K562 (cell line): ENCODE data around the gene RXRB. TPM values are rescaled to one million over a fixed set of nuclear protein-coding genes. Genes with fewer than 3 reads are reported as not detected.

ENCODE experiments used
- AFF4 ChIP-seq: sonication (generic); formaldehyde crosslinking; IDR thresholded peaks from 2 replicates; pipeline ENCODE4 v1.8.0; 2023; ENCODE audit warnings: mild to moderate bottlenecking, missing genetic modification reagents
- ARID1B ChIP-seq: fragments of 450-650 bp; IDR thresholded peaks from 2 replicates; pipeline ENCODE4 v1.6.1; 2016; ENCODE audit warnings: antibody characterized with exemption, mild to moderate bottlenecking, inconsistent platforms
- ARID3B ChIP-seq: fragments of 250-450 bp; sonication (Bioruptor Pico); IDR thresholded peaks from 2 replicates; pipeline ENCODE4 v1.4.0; 2020; ENCODE audit warnings: borderline replicate concordance
- BRF1 ChIP-seq: IDR thresholded peaks from 3 replicates; pipeline ENCODE4 v1.6.1; 2011; ENCODE audit warnings: borderline replicate concordance, mild to moderate bottlenecking; ENCODE audit not compliant: insufficient read length; ENCODE audit errors: extremely low read depth
- E2F6 ChIP-seq, 2 experiments: IDR thresholded peaks; 2 replicates each; pipeline ENCODE4 v1.6.1; 2011; ENCODE audit warnings: borderline replicate concordance in 1 of 2, control low read depth in 1 of 2, low read depth in 1 of 2, low read length in 1 of 2, mild to moderate bottlenecking in 1 of 2, mixed read lengths in 1 of 2, moderate library complexity in 1 of 2; ENCODE audit not compliant: insufficient read depth in 1 of 2, insufficient read length in 1 of 2, poor library complexity in 1 of 2, severe bottlenecking in 1 of 2; ENCODE audit errors: extremely low read depth in 1 of 2
- E4F1 ChIP-seq: fragments of 250-450 bp; sonication (Bioruptor Pico); IDR thresholded peaks from 2 replicates; pipeline ENCODE4 v1.5.0; 2021; ENCODE audit warnings: mild to moderate bottlenecking, borderline replicate concordance
- FOXA1 ChIP-seq: fragments of 450-650 bp; IDR thresholded peaks from 2 replicates; pipeline ENCODE4 v1.6.1; 2016; ENCODE audit warnings: mild to moderate bottlenecking, borderline replicate concordance
- GABPA ChIP-seq: fragments of 200-800 bp; sonication (Bioruptor generic); conservative IDR thresholded peaks from 2 replicates; pipeline ENCODE4 v1.6.1; 2016; ENCODE audit warnings: low read depth, missing genetic modification characterization, missing compliant biosample characterization
- GTF2E2 ChIP-seq: fragments of 200-800 bp; sonication (Bioruptor generic); IDR thresholded peaks from 2 replicates; pipeline ENCODE4 v1.6.1; 2016; ENCODE audit warnings: missing genetic modification characterization, missing compliant biosample characterization
- ILK ChIP-seq: fragments of 450-650 bp; IDR thresholded peaks from 2 replicates; pipeline ENCODE4 v1.6.1; 2016; ENCODE audit warnings: missing genetic modification characterization, low read depth, mild to moderate bottlenecking, missing compliant biosample characterization, moderate library complexity, borderline replicate concordance
- MTA2 ChIP-seq: fragments of 450-650 bp; IDR thresholded peaks from 2 replicates; pipeline ENCODE4 v1.6.1; 2016; ENCODE audit warnings: low read depth
- RBM22 ChIP-seq: fragments of 200-400 bp; formaldehyde crosslinking; IDR thresholded peaks from 2 replicates; pipeline ENCODE4 v1.6.1; 2018; ENCODE audit warnings: low read length, low read depth; ENCODE audit not compliant: poor library complexity, severe bottlenecking
- SMC3 ChIP-seq: conservative IDR thresholded peaks from 2 replicates; pipeline ENCODE4 v1.6.1; 2011; ENCODE audit warnings: low read depth, low read length, improper control_type of control experiment; ENCODE audit not compliant: insufficient read depth
- STAT5A ChIP-seq: IDR thresholded peaks from 2 replicates; pipeline ENCODE4 v1.6.1; 2012; ENCODE audit warnings: low read length, inconsistent platforms, borderline replicate concordance
- U2AF2 ChIP-seq: fragments of 200-400 bp; formaldehyde crosslinking; optimal IDR thresholded peaks from 2 replicates; pipeline ENCODE3; 2017; ENCODE audit warnings: low read depth, mild to moderate bottlenecking, low read length
- ZNF134 ChIP-seq: fragments of 250-450 bp; sonication (Bioruptor Pico); conservative IDR thresholded peaks from 2 replicates; pipeline ENCODE4 v1.4.0; 2020
- ZNF143 ChIP-seq: sonication (generic); formaldehyde crosslinking; IDR thresholded peaks from 2 replicates; pipeline ENCODE4 v1.9.0; 2022; ENCODE audit warnings: mild to moderate bottlenecking, missing genetic modification reagents
- ZNF24 ChIP-seq: fragments of 450-650 bp; IDR thresholded peaks from 2 replicates; pipeline ENCODE4 v1.6.1; 2016
- polyA plus RNA-seq, 8 experiments: library from polyadenylated mRNA; depleted of rRNA in 4 of 8; stranded (reverse) in 5 of 8; unstranded in 3 of 8; fragments of >200 nt; fragmentation: Nextera tagmentation in 2 of 8; fragmentation: Illumina TruSeq in 1 of 8; extraction: Ambion mirVana in 2 of 8; extraction: Trizol in 1 of 8; gene quantifications; 2 replicates each; pipeline versions ENCODE4 v1.2.1 to v1.2.3, GENCODE V29; 2011 to 2014; ENCODE audit warnings: inconsistent platforms in 1 of 8, missing spikeins in 1 of 8
- total RNA-seq, 7 experiments: library from RNA; depleted of rRNA in 6 of 7; stranded (reverse); fragments of >200 nt in 6 of 7; fragmentation: Illumina TruSeq in 2 of 7; extraction: Trizol in 2 of 7; gene quantifications; 2 replicates each; pipeline versions ENCODE4 v1.2.1 to v1.2.3, GENCODE V29; 2011 to 2021; ENCODE audit warnings: low replicate concordance in 1 of 7

The RXRB gene
- total and polyA plus RNA-seq, 9 of the 15 experiments (the other 6 are each of a cell fraction or from before 2014, with no cell fraction given), result 0.76 to 35.5 (median 18.4) TPM

GRCh38 chr6:33208091-33208967 is 7.9 kb upstream of the RXRB start, which contains the start of gene RING1 (continued):
- TF ChIP-seq STAT5A (no peak), GTF2E2 (tag) (peak; percentile 85; the same call in 1 of the 2 replicates), ILK (tag) (no peak), SMC3 (no peak), ZNF134 (no peak), RBM22 (peak; percentile 93), BRF1 (no peak), E2F6 (IDR thresholded peaks at IDR 0.05; ENCODE audit: borderline replicate concordance in 1 of 2, extremely low read depth in 1 of 2, insufficient read depth in 1 of 2, insufficient read length in 1 of 2, low read depth in 1 of 2, low read length in 1 of 2, poor library complexity in 1 of 2, severe bottlenecking in 1 of 2) (peak; percentile 73 to 76), GABPA (tag) (peak; percentile 98), ARID1B (no peak), U2AF2 (no peak), ZNF143 (CRISPR knock-in tag) (no peak), FOXA1 (no peak), MTA2 (peak; percentile 64), E4F1 (CRISPR knock-in tag) (no peak), AFF4 (peak; percentile 95; the same call in 1 of the 2 replicates), ARID3B (CRISPR knock-in tag) (no peak), ZNF24 (peak; percentile 9; the same call in 1 of the 2 replicates)
